SK-N-SH treated with all-trans-retinoic acid at 6 μM for 48 hours (cell line): ENCODE measurements around the gene PLAAT1.

Experiments used
- ARNTL ChIP-seq: fragments of 450-650 bp; formaldehyde crosslinking; IDR thresholded peaks from 2 replicates; pipeline ENCODE4 v1.5.0; 2020; ENCODE audit warnings: low read depth, mild to moderate bottlenecking, moderate library complexity, borderline replicate concordance
- BACH2 ChIP-seq: fragments of 250-450 bp; sonication (Bioruptor Pico); IDR thresholded peaks from 2 replicates; pipeline ENCODE4 v1.9.0; 2021; ENCODE audit warnings: mild to moderate bottlenecking, borderline replicate concordance
- ESRRG ChIP-seq: fragments of 250-450 bp; sonication (Bioruptor Pico); IDR thresholded peaks from 2 replicates; pipeline ENCODE4 v1.6.1; 2021; ENCODE audit warnings: mild to moderate bottlenecking
- GLIS3 ChIP-seq: fragments of 250-450 bp; sonication (Bioruptor Pico); IDR thresholded peaks from 2 replicates; pipeline ENCODE4 v1.5.0; 2020; ENCODE audit warnings: mild to moderate bottlenecking, moderate library complexity
- OSR1 ChIP-seq: fragments of 250-450 bp; sonication (Bioruptor Pico); IDR thresholded peaks from 2 replicates; pipeline ENCODE4 v1.8.0; 2022; ENCODE audit warnings: moderate library complexity, mild to moderate bottlenecking, inconsistent platforms
- ZC3H10 ChIP-seq: fragments of 250-450 bp; sonication (Bioruptor Pico); IDR thresholded peaks from 2 replicates; pipeline ENCODE4 v1.5.1; 2021; ENCODE audit warnings: mild to moderate bottlenecking, moderate library complexity
- ZFP3 ChIP-seq: fragments of 250-450 bp; sonication (Bioruptor Pico); IDR thresholded peaks from 2 replicates; pipeline ENCODE4 v1.5.0; 2020; ENCODE audit warnings: mild to moderate bottlenecking, moderate library complexity
- ZFP30 ChIP-seq: fragments of 450-650 bp; formaldehyde crosslinking; IDR thresholded peaks from 2 replicates; pipeline ENCODE4 v1.5.0; 2022; ENCODE audit warnings: mild to moderate bottlenecking, moderate library complexity
- ZNF565 ChIP-seq: fragments of 450-650 bp; formaldehyde crosslinking; conservative IDR thresholded peaks from 2 replicates; pipeline ENCODE4 v1.5.0; 2020; ENCODE audit warnings: low read depth, mild to moderate bottlenecking, moderate library complexity
- ZNF70 ChIP-seq: fragments of 450-650 bp; formaldehyde crosslinking; IDR thresholded peaks from 2 replicates; pipeline ENCODE4 v1.5.0; 2020; ENCODE audit warnings: mild to moderate bottlenecking, moderate library complexity
- TF ChIP-seq, protein P1 (sequence below): fragments of 250-450 bp; sonication (Bioruptor Pico); IDR thresholded peaks from 2 replicates; pipeline ENCODE4 v1.5.1; 2020; ENCODE audit warnings: low read depth, mild to moderate bottlenecking, moderate library complexity
- TF ChIP-seq, protein P2 (sequence below): fragments of 250-450 bp; sonication (Bioruptor Pico); IDR thresholded peaks from 2 replicates; pipeline ENCODE4 v1.8.0; 2020; ENCODE audit warnings: mild to moderate bottlenecking, moderate library complexity, borderline replicate concordance
- TF ChIP-seq, protein P3 (sequence below): fragments of 250-450 bp; sonication (Bioruptor Pico); IDR thresholded peaks from 2 replicates; pipeline ENCODE4 v1.5.1; 2021; ENCODE audit warnings: mild to moderate bottlenecking, moderate library complexity
- TF ChIP-seq, protein P4 (sequence below): fragments of 250-450 bp; sonication (Bioruptor Pico); IDR thresholded peaks from 2 replicates; pipeline ENCODE4 v1.8.0; 2021; ENCODE audit warnings: low read depth, mild to moderate bottlenecking, moderate library complexity, borderline replicate concordance

DNA sequence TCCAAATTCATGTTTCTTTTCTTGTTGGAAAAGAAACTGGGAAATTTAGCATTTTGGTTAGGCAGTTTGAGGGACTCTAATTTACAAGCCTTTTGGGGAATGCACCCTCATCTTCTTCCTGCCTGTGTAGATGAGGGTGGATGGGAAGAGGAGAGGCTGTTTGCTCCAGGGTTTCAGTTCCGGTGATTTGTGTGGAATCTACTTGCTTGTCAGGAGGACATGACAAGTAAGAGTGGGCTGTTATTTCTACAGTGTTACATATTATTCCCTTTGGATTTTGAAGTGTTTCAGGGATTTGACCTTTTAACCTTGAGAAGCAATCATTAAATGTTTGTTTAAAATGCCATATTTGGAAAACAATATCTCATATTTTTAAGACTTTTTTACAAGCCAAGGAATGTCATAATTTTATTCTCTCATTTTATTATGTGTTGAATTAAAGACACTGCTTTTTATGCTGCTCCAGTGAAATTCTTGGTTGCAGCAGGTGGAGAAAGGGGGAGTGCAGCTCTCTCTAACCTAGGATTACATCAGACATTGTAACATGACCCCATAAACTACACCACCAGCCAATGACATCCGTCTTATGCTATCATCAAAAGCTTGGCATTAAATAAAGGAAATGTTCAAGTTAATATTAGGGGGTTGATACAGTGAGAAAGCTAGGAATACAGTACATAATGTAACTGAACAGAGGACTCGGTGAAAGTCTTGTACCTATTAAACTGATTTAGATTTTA, 30.2 kb downstream of the PLAAT1 start:
- TF ChIP-seq, protein P1, sequence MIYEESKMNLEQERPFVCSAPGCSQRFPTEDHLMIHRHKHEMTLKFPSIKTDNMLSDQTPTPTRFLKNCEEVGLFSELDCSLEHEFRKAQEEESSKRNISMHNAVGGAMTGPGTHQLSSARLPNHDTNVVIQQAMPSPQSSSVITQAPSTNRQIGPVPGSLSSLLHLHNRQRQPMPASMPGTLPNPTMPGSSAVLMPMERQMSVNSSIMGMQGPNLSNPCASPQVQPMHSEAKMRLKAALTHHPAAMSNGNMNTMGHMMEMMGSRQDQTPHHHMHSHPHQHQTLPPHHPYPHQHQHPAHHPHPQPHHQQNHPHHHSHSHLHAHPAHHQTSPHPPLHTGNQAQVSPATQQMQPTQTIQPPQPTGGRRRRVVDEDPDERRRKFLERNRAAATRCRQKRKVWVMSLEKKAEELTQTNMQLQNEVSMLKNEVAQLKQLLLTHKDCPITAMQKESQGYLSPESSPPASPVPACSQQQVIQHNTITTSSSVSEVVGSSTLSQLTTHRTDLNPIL (CRISPR knock-in tag) = no peak
- TF ChIP-seq ZC3H10 (CRISPR knock-in tag) (no peak), GLIS3 (CRISPR knock-in tag) (no peak), ZFP30 (CRISPR knock-in tag) (no peak), ESRRG (CRISPR knock-in tag) (no peak), ZNF70 (CRISPR knock-in tag) (no peak), BACH2 (CRISPR knock-in tag) (no peak), ZNF565 (CRISPR knock-in tag) (no peak), ARNTL (CRISPR knock-in tag) (no peak), OSR1 (CRISPR knock-in tag) (no peak), ZFP3 (no peak)
- TF ChIP-seq, protein P2, sequence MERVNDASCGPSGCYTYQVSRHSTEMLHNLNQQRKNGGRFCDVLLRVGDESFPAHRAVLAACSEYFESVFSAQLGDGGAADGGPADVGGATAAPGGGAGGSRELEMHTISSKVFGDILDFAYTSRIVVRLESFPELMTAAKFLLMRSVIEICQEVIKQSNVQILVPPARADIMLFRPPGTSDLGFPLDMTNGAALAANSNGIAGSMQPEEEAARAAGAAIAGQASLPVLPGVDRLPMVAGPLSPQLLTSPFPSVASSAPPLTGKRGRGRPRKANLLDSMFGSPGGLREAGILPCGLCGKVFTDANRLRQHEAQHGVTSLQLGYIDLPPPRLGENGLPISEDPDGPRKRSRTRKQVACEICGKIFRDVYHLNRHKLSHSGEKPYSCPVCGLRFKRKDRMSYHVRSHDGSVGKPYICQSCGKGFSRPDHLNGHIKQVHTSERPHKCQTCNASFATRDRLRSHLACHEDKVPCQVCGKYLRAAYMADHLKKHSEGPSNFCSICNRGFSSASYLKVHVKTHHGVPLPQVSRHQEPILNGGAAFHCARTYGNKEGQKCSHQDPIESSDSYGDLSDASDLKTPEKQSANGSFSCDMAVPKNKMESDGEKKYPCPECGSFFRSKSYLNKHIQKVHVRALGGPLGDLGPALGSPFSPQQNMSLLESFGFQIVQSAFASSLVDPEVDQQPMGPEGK (CRISPR knock-in tag) = no peak
- TF ChIP-seq, protein P3, sequence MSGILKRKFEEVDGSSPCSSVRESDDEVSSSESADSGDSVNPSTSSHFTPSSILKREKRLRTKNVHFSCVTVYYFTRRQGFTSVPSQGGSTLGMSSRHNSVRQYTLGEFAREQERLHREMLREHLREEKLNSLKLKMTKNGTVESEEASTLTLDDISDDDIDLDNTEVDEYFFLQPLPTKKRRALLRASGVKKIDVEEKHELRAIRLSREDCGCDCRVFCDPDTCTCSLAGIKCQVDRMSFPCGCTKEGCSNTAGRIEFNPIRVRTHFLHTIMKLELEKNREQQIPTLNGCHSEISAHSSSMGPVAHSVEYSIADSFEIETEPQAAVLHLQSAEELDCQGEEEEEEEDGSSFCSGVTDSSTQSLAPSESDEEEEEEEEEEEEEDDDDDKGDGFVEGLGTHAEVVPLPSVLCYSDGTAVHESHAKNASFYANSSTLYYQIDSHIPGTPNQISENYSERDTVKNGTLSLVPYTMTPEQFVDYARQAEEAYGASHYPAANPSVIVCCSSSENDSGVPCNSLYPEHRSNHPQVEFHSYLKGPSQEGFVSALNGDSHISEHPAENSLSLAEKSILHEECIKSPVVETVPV (CRISPR knock-in tag) = no peak
- TF ChIP-seq, protein P4, sequence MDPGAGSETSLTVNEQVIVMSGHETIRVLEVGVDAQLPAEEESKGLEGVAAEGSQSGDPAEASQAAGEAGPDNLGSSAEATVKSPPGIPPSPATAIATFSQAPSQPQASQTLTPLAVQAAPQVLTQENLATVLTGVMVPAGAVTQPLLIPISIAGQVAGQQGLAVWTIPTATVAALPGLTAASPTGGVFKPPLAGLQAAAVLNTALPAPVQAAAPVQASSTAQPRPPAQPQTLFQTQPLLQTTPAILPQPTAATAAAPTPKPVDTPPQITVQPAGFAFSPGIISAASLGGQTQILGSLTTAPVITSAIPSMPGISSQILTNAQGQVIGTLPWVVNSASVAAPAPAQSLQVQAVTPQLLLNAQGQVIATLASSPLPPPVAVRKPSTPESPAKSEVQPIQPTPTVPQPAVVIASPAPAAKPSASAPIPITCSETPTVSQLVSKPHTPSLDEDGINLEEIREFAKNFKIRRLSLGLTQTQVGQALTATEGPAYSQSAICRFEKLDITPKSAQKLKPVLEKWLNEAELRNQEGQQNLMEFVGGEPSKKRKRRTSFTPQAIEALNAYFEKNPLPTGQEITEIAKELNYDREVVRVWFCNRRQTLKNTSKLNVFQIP = no peak
